GM18951 (cell line): ENCODE data around the gene CHN2.

Experiments
- POLR2A ChIP-seq: IDR thresholded peaks from 4 replicates; pipeline ENCODE4 v1.6.1; 2011; ENCODE audit warnings: mild to moderate bottlenecking; ENCODE audit not compliant: insufficient read length, insufficient read depth; ENCODE audit errors: extremely low read depth
- in situ Hi-C: fragments of 300-500 bp; cut with MboI; formaldehyde crosslinking; loops from one replicate; pipeline ENCODE4 v1.12.0; 2022; ENCODE audit warnings: low sequenced_read_pairs, mixed read lengths, inconsistent platforms; ENCODE audit not compliant: unreplicated experiment

CHN2 gene

GRCh38 chr7:29292886-29293658 is 98.5 kb downstream of the CHN2 start:
- in situ Hi-C loops: no loop called here
- TF ChIP-seq POLR2A: no peak

- in situ Hi-C loops: no loop called here
- TF ChIP-seq POLR2A: no peak
Measured at GRCh38 chr7:29296421-29296820, 101.8 kb downstream of the CHN2 start.

GRCh38 chr7:29297194-29297890 is 102.8 kb downstream of the CHN2 start:
- in situ Hi-C loops: no loop called here
- no peak for TF ChIP-seq POLR2A

- no peak for TF ChIP-seq POLR2A
- in situ Hi-C loops: no loop called here
Measured at GRCh38 chr7:29299086-29299485, 104.5 kb downstream of the CHN2 start.

- TF ChIP-seq POLR2A: no peak
- in situ Hi-C loops: no loop called here
Measured at GRCh38 chr7:29300026-29300480, 105.5 kb downstream of the CHN2 start.

- in situ Hi-C loops: no loop called here
- TF ChIP-seq POLR2A: no peak
Measured at GRCh38 chr7:29300649-29301048, 106.1 kb downstream of the CHN2 start.

GRCh38 chr7:29302666-29303395 is 108.3 kb downstream of the CHN2 start:
- in situ Hi-C loops: no loop called here
- no peak for TF ChIP-seq POLR2A

- in situ Hi-C loops: no loop called here
- TF ChIP-seq POLR2A: no peak
Measured at GRCh38 chr7:29304756-29305155, 110.2 kb downstream of the CHN2 start.

- no peak for TF ChIP-seq POLR2A
- in situ Hi-C loops: no loop called here
Measured at GRCh38 chr7:29306319-29306991, 111.9 kb downstream of the CHN2 start.

- in situ Hi-C loops: no loop called here
- TF ChIP-seq POLR2A: no peak
Measured at GRCh38 chr7:29308424-29308823, 113.8 kb downstream of the CHN2 start.

- in situ Hi-C loops: no loop called here
- no peak for TF ChIP-seq POLR2A
Measured at GRCh38 chr7:29309041-29309854, 114.7 kb downstream of the CHN2 start.

GRCh38 chr7:29310625-29311024 is 116.0 kb downstream of the CHN2 start:
- in situ Hi-C loops: no loop called here
- TF ChIP-seq POLR2A: no peak

- no peak for TF ChIP-seq POLR2A
- in situ Hi-C loops: no loop called here
Measured at GRCh38 chr7:29311314-29311713, 116.7 kb downstream of the CHN2 start.

- in situ Hi-C loops: no loop called here
- TF ChIP-seq POLR2A: no peak
Measured at GRCh38 chr7:29314148-29314547, 119.6 kb downstream of the CHN2 start.
